GM12864 (cell line): ENCODE measurements around the gene ARID1B.

Experiments
- DNase-seq: peaks from one replicate; pipeline ENCODE4 v3.0.0-alpha.2; 2011; ENCODE audit warnings: low read depth
- H3K4me3 ChIP-seq: 2 replicates; pipeline ENCODE4 v1.5.1; 2011; ENCODE audit warnings: mild to moderate bottlenecking, low read depth, low read length, control low read depth
- TF ChIP-seq, protein P1 (sequence below): IDR thresholded peaks from 2 replicates; pipeline ENCODE4 v1.5.1; 2011; ENCODE audit warnings: low read depth, mild to moderate bottlenecking, moderate library complexity, low read length, control low read depth, inconsistent platforms; ENCODE audit errors: missing control alignments

ARID1B gene

DNA sequence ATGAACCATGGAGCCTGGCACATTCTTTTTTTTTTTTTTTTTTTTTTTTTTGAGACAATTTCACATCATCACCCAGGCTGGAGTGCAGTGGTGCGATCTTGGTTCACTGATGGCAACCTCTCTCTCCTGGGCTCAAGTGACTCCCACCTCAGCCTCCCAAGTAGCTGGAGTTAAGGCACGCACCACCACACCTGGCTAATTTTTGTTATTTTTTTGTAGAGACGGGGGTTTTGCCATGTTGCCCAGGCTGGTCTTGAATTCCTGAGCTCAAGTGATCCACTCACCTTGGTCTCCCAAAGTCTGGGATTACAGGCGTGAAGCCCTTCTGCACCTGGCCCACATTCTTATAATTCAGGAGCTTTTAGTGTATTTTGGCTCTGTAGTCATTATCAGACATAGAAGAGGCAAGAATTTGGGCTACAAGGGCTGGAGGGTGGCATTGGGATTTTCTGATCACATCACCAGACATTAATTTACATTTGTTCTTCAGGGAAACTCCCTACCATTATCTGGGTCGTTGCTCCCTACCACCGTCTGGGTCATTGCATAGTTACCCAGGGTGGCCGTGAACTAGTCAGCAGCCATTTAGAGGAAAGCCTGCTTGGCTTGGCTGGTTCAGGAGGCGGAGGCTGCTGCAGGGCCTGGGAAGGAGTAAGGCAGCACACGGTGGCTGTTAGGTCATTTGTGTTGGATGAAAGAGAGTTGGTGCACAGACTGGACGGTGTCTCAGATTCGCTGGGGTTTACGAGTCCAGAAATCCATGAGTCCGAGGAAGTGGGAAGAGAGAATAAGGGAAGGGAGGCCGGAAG lies 17.6 kb downstream of the ARID1B start:
- DNase-seq: no peak
- TF ChIP-seq, protein P1, sequence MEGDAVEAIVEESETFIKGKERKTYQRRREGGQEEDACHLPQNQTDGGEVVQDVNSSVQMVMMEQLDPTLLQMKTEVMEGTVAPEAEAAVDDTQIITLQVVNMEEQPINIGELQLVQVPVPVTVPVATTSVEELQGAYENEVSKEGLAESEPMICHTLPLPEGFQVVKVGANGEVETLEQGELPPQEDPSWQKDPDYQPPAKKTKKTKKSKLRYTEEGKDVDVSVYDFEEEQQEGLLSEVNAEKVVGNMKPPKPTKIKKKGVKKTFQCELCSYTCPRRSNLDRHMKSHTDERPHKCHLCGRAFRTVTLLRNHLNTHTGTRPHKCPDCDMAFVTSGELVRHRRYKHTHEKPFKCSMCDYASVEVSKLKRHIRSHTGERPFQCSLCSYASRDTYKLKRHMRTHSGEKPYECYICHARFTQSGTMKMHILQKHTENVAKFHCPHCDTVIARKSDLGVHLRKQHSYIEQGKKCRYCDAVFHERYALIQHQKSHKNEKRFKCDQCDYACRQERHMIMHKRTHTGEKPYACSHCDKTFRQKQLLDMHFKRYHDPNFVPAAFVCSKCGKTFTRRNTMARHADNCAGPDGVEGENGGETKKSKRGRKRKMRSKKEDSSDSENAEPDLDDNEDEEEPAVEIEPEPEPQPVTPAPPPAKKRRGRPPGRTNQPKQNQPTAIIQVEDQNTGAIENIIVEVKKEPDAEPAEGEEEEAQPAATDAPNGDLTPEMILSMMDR: no peak
- H3K4me3 ChIP-seq: peak overlapping the region; percentile 57

DNA sequence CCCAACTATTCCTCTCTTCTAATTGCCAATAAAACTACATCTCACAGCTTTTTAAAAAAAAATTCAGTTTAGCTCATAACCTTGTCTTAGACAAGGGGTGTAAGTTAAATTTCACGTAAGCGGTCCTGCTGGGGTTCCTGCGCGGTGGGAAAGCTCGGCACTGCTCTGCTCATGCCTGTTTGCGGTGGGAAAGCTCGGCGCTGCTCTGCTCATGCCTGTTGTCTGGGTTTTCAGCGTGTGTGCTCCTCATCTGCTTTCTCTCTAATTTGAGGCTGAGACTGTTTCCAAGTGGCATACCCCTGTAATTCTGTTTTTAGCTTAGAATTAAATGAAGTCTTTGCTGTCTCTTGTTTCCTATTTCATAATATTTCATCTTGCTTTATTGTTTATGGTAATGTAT lies 18.6 kb downstream of the ARID1B start:
- H3K4me3 ChIP-seq: peak overlapping the region; percentile 57
- no peak for DNase-seq
- TF ChIP-seq, protein P1: no peak

DNA sequence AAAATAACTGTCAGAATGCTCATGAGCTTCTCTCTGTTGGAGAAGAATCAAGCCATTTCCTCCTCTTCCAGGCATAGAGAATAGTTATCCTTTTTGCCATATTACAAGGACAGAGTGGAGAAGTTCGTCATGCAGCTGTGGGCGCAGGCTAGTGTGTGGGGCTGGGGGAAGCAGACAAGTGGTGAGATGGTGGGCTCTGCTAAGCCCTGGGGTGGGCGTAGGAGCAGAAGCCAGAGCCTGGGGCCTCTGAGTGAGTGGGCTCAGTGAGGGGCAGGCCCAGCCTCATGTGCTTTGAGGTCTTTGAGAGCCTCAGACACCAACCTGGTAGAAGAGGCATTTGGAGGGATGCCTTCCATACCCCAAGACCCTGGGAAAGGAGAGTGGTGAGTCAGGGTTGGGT lies 19.4 kb downstream of the ARID1B start:
- TF ChIP-seq, protein P1: no peak
- DNase-seq: no peak
- no peak overlapping the region for H3K4me3 ChIP-seq

DNA sequence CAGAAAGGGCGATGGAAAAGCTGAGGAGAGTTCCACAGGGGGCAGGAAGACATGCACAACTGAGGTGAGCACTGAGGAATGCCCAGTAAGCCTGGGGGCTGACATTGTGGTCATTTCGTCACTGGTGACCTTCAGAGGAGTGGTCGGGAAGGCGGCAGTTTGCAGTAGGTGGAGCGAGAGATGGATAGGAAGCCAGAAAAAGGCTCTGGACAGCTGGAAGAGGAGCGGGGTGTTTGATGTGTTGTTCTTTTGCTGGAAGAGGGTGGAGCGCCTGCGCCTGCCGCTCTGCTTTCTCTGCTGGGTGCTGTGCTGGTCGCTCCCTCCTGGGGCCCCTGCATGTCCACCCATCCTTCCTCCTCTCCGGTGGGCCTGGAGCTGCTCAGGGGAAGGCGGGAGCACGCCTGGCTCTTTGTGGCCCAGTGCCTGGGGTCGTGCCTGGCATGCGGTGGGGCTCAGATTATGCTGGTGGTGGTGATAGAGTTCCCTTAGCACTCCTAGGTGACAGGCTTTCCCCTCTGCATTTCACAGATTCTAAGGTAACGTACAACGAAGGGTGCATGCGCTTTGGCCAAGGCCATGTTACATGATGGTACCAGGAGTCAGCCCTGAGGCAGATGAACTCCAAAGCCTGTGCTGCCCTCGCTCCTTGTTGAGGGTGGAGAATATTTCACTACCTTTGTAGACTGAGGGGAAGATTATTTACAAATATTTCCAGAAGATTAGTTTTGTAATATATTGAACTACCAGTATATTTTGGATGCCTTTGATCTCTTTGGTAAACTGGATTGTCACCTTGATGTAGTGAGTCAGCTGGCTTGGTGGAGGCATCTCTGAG lies 20.9 kb downstream of the ARID1B start:
- DNase-seq: no peak
- TF ChIP-seq, protein P1: no peak
- H3K4me3 ChIP-seq: no peak overlapping the region

DNA sequence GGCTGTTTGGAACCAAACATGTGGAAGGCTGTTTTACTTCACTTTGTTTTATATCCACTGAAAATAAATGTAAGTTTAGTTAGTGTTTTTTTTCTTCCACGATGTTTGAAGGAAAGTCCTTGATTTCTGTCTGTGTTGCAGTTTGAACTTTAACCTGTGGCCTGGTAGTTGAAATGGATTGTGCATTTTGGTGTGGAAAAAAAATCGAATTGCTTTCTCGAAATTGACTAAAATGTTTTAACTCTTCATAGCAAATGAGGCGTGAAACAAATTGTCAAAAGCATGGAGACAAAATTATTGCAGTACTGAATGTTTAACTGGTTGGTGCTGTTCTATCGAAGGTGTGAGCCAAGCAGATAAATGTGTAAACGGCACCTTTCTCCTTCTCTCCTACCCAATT lies 24.5 kb downstream of the ARID1B start:
- no peak for DNase-seq
- H3K4me3 ChIP-seq: no peak overlapping the region
- TF ChIP-seq, protein P1: no peak

DNA sequence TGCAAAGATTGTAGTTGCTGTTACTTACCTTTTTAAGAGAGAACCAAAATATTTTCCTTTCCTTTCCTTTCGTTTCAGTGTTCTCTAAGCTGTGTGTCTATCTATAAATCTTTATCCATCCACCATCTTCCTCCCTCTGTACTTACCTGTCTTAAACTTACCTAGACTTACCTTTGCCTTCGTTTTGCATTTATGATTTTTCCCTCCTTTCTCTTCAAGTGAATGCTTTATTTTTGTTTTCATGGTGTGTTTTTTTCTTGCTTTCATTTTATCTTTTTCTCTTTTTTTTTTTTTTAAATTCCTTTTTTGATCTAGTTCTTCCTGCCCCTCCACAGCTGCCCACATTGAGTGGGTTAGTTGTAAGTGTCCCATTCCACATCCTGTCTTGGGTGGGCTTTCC lies 26.2 kb downstream of the ARID1B start:
- H3K4me3 ChIP-seq: no peak overlapping the region
- TF ChIP-seq, protein P1: no peak
- DNase-seq: no peak

DNA sequence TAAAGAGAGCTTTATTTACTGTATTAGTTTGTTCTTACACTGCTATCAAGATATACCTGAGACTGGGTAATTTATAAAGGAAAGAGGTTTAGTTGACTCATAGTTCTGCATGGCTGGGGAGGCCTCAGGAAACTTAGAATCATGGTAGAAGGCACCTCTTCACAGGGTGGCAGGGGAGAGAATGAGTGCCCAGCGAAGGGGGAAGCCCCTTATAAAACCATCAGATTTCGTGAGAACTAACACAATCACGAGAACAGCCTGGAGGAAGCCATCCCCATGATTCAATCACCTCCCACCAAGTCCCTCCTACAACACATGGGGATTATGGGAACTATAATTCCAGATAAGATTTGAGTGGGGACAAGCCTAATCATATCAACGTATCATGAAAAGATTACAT lies 27.2 kb downstream of the ARID1B start:
- no peak for DNase-seq
- TF ChIP-seq, protein P1: no peak

More for the DNA sequence above, 27.2 kb downstream of the ARID1B start:
- no peak overlapping the region for H3K4me3 ChIP-seq
